HFF-Myc (cell line): ENCODE measurements around the gene LAD1.

Source experiments
- DNase-seq: peaks from one replicate; pipeline ENCODE4 v3.0.0-alpha.2; 2011; ENCODE audit warnings: low read depth; ENCODE audit errors: extremely low read depth
- H3K4me3 ChIP-seq: replicated peaks from 2 replicates; pipeline ENCODE4 v1.5.1; 2011; ENCODE audit warnings: low read depth, mild to moderate bottlenecking, control low read depth, low read length
- TF ChIP-seq, protein P1 (sequence below): IDR thresholded peaks from 2 replicates; pipeline ENCODE4 v1.5.1; 2012; ENCODE audit warnings: mild to moderate bottlenecking, low read depth, low read length, control low read depth; ENCODE audit errors: missing control alignments

The LAD1 gene

DNA sequence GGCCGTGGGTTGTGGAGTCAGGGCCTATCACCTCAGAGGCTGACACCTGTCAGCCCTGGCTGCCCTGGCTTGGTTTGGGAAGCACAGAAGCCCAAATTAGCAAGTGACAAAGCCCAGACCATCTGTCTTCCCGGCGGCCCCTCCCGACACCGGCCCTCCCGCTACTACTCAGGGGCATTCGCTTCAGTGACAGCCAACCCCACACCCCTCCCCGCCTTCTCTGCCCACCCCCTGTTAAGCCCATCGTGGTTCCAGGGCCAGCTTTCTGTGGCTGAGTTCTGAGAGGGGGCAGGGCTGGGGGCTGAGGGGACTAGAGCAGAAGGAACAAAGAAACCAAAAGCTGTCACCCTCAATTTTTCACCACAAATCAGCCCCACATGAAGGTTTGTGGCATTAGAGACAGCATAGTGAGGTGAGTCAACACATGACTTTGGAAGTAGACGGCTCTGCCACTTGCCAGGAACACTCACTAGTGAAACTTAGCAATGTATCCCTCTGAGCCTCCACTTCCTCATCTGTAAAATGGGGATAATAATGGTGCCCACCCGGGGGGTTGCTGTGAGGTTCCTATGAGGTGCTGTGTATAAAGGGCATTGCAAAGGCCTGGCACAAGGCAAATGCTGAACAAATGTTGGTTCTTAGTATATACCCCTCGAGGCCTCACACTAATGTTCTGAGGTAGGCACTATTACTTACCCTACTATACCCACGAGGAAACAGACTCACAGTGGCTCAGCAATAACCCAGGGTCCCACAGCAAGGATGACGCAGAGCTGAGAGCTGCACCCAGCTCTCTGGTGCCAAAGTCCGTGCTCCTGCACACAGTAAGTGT is 27.6 kb upstream of the LAD1 start:
- no peak for DNase-seq
- TF ChIP-seq, protein P1, sequence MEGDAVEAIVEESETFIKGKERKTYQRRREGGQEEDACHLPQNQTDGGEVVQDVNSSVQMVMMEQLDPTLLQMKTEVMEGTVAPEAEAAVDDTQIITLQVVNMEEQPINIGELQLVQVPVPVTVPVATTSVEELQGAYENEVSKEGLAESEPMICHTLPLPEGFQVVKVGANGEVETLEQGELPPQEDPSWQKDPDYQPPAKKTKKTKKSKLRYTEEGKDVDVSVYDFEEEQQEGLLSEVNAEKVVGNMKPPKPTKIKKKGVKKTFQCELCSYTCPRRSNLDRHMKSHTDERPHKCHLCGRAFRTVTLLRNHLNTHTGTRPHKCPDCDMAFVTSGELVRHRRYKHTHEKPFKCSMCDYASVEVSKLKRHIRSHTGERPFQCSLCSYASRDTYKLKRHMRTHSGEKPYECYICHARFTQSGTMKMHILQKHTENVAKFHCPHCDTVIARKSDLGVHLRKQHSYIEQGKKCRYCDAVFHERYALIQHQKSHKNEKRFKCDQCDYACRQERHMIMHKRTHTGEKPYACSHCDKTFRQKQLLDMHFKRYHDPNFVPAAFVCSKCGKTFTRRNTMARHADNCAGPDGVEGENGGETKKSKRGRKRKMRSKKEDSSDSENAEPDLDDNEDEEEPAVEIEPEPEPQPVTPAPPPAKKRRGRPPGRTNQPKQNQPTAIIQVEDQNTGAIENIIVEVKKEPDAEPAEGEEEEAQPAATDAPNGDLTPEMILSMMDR: no peak
- H3K4me3 ChIP-seq: no peak overlapping the region

DNA sequence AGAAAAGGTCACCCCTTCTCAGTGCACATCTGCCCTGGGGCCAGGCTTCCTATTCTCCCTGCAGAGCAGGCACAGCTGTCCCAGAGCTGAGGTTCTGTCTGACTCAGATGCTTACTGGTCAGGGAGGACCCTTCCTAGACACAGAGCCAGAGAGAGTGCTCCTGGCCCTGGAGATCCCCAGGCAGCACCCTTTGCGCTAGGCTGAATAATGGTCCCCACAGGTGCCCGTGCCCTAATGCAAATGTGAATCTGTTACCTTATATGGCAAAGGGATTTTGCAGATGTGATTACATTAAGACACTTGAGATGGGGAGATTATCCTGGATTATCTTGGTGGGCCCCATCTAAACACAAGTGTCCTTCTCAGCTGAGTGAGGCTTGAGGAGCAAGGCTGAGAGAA is 25.0 kb upstream of the LAD1 start:
- H3K4me3 ChIP-seq: no peak overlapping the region
- TF ChIP-seq, protein P1: no peak
- DNase-seq: no peak

DNA sequence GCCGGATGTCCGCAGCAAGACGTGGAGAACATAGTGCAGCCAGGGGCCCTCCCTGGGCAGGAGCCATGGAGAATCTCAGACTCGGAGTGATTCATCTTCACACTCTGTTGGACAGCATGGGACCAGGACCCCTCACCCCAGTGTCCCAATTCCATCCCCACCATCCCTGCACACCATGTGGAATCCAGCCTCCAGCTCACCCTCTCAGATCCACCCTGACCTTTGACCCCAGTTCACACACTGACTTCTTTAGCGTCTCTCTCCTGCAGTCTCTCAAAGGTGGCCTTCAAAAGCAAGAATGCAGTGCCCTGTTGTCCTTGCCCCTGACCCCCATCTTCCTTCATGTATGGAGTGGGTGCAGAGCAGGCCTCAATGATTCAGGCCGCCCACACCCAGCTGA is 24.5 kb upstream of the LAD1 start:
- DNase-seq: no peak
- H3K4me3 ChIP-seq: no peak overlapping the region
- TF ChIP-seq, protein P1: no peak

DNA sequence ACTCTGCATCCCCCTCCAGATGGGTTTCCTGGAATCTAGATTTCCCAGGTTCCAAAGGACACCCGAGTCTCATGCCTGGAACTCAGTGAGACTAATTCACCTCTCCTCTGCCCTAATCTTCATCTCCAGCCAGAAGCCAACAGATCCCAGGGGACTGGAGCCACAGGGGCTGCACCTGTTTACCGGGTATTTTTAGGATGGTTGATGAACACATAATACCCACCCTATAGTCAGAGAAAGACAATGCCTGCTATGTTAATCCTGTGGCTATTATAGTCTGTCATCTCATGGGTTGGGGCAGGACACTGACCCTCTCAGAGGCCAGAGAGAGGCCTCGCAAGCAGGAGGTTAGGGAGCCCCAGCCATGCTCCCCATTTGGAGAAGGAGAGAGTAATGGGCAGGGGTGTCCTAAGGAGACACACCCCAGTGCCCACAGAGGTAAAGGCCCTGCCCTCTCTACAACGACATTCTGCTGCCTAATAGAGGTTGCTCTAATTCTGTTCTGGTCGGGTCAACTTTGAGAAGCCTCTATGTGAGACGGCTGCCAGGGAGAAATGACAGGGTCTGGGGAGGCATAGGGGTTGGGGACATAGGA is 23.4 kb upstream of the LAD1 start:
- no peak overlapping the region for H3K4me3 ChIP-seq
- TF ChIP-seq, protein P1: no peak
- DNase-seq: no peak

DNA sequence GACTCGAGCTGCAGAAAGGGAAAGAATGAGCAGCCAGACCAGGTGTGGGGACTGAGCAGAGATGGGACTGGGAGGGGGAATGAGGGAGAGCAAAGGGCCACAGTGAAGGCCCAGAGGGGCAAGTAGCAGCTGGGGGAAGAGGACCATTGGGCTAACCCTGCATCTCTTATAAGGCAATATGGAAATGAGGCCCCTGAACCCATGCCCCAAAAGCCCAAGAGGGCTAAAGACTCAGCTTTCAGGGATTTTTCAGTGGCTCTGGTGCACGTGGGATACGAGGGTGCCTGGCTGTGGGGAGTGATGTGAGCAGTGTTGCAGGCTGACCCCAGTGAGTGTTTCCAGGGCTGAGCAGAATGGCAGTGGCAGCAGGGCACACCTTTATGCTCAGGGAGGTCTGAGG is 22.9 kb upstream of the LAD1 start:
- no peak overlapping the region for H3K4me3 ChIP-seq
- TF ChIP-seq, protein P1: no peak
- DNase-seq: no peak

DNA sequence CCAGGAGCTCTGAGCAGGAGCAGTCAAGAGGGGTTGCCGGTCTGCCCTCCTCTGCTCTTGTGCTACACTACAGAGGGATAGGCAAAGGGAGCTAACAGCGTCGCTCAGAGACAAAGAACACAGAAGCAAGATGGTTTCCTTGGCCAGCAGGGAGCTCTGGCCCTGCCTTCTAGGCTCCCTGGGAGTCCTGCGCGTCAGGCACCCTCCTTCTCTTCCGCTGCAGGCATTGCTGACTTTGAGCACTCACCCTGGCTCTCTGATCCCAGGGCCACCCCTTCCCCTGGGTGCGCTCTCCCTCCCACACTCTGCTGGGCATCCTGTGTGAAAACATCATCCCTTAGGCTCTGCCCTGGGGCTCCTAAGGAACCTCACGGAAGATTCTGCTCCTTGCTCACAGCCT is 21.9 kb upstream of the LAD1 start:
- no peak overlapping the region for H3K4me3 ChIP-seq
- no peak for DNase-seq
- TF ChIP-seq, protein P1: no peak
